ENCODE data around the gene ILF2. TPM values are rescaled to one million over a fixed set of nuclear protein-coding genes. Genes with fewer than 3 reads are reported as not detected.

The ILF2 gene
- total and polyA plus RNA-seq, 2 of the 13 experiments (the other 11 are each of a cell fraction or from before 2014, with no cell fraction given) = 292 to 366 TPM

- TF ChIP-seq ZNF609 (CRISPR knock-in tag; IDR thresholded peaks at IDR 0.05; ENCODE audit: borderline replicate concordance) (no peak), TMF1 (CRISPR knock-in tag; IDR thresholded peaks at IDR 0.05; ENCODE audit: low read depth) (no peak), ZNF691 (CRISPR knock-in tag; IDR thresholded peaks at IDR 0.05; ENCODE audit: borderline replicate concordance, low read depth) (no peak), ZNF260 (CRISPR knock-in tag; IDR thresholded peaks at IDR 0.05; ENCODE audit: borderline replicate concordance, low read depth) (no peak), FOXA3 (CRISPR knock-in tag; IDR thresholded peaks at IDR 0.05) (no peak), ZNF644 (CRISPR knock-in tag; IDR thresholded peaks at IDR 0.05; ENCODE audit: low read depth) (no peak)
Observed at GRCh38 chr1:153711026-153711425, 40.2 kb upstream of the ILF2 start (continued).

GRCh38 chr1:153705484-153705883 lies 34.7 kb upstream of the ILF2 start:
- Histone ChIP-seq H4K20me1 (ENCODE audit: insufficient read depth, low read length) (no peaks in the 10 kb centered on the region), H3K4me1 (ENCODE audit: insufficient read depth, low read length) (peaks cover 17% of the 10 kb centered on the region), H3K4me2 (ENCODE audit: low read depth, low read length) (no peak overlapping the region), H3K9ac (ENCODE audit: insufficient read depth, low read depth, low read length) (no peak overlapping the region), H3K27me3 (ENCODE audit: control insufficient read depth in 1 of 2, insufficient read depth in 2 of 2, low read length in 2 of 2) (no peaks in the 10 kb centered on the region), H3K4me3 (replicated peaks in 1 of 3; ENCODE audit: insufficient read depth in 1 of 3, low read depth in 2 of 3, low read length in 3 of 3) (no peak overlapping the region), H3K9me3 (ENCODE audit: low read length) (no peaks in the 10 kb centered on the region), H3K27ac (ENCODE audit: extremely low read length, insufficient read depth, low read length) (no peak overlapping the region), H2AFZ (ENCODE audit: low read length) (no peak overlapping the region), H3K36me3 (replicated peaks in 1 of 2; ENCODE audit: control insufficient read depth in 1 of 2, insufficient read depth in 2 of 2, low read length in 2 of 2) (no peaks in the 10 kb centered on the region), H3K79me2 (ENCODE audit: insufficient read depth, low read length) (no peaks in the 10 kb centered on the region)
- in situ Hi-C loops (cut with HindIII; ENCODE audit: extremely low pct_ligation_motif_present, low pct_unique_long_range_greater_than_20kb) = no loop called here
- ChIA-PET POLR2A (no interaction called here), CTCF (ENCODE audit: low intra/inter-chr PET ratio, low total read pairs) (no interaction called here)
- intact Hi-C loops (cut with micrococcal nuclease; ENCODE audit: unreplicated experiment) = no loop called here
- 54% methylated on average over 9 of the region's 9 CpGs for WGBS (ENCODE audit: low lambda C conversion rate)
- BruUV-seq (replicated peaks) = no TSS peak
- no peak for DNase-seq (ENCODE audit: low spot score)
- ATAC-seq = no peak
- no peak for FAIRE-seq
- TF ChIP-seq ZNF746 (CRISPR knock-in tag; IDR thresholded peaks at IDR 0.05) = no peak
- peak; percentile 23; the same call in 1 of the 2 replicates for TF ChIP-seq RFX1 (IDR thresholded peaks at IDR 0.05)
- TF ChIP-seq ZNF350 (CRISPR knock-in tag; IDR thresholded peaks at IDR 0.05; ENCODE audit: borderline replicate concordance, low read depth) = no peak
- no peak for TF ChIP-seq ISX (CRISPR knock-in tag; conservative IDR thresholded peaks at IDR 0.05)
- TF ChIP-seq KLF9 (CRISPR knock-in tag; IDR thresholded peaks at IDR 0.05; ENCODE audit: low read depth) = no peak
- TF ChIP-seq AGO1 (IDR thresholded peaks at IDR 0.05; ENCODE audit: low read depth, low read length, poor library complexity, severe bottlenecking) = no peak
- TF ChIP-seq RNF2 (conservative IDR thresholded peaks at IDR 0.05; ENCODE audit: low read depth) = no peak
